ENCODE data around the gene IL12RB2.

DNA sequence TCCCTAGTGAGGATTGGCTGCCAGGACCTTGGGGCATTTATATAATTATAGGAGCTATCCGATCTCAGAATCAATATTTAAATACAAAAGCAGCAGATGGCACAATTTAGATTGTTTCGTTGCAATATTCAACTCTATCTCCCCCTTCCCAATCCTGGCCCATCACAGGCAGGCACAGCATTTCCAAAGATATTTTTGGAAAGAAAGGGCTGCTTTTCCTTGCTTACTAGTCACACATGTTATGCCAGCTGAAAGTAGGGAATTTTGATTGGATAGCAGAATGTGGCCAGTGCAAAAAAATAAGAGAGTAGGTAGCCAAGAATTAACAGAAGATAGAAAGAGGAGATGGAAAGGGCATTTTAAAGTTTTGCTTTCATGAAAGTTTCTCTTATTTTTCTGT is 37.9 kb downstream of the IL12RB2 start:
- TF ChIP-seq EZH2 (IDR thresholded peaks at IDR 0.05; ENCODE audit: low read length, missing control alignments): no peak
- TF ChIP-seq, protein P1, sequence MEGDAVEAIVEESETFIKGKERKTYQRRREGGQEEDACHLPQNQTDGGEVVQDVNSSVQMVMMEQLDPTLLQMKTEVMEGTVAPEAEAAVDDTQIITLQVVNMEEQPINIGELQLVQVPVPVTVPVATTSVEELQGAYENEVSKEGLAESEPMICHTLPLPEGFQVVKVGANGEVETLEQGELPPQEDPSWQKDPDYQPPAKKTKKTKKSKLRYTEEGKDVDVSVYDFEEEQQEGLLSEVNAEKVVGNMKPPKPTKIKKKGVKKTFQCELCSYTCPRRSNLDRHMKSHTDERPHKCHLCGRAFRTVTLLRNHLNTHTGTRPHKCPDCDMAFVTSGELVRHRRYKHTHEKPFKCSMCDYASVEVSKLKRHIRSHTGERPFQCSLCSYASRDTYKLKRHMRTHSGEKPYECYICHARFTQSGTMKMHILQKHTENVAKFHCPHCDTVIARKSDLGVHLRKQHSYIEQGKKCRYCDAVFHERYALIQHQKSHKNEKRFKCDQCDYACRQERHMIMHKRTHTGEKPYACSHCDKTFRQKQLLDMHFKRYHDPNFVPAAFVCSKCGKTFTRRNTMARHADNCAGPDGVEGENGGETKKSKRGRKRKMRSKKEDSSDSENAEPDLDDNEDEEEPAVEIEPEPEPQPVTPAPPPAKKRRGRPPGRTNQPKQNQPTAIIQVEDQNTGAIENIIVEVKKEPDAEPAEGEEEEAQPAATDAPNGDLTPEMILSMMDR (conservative IDR thresholded peaks at IDR 0.05 in 1 of 2, IDR thresholded peaks at IDR 0.05 in 1 of 2; ENCODE audit: low read depth in 1 of 2, low read length in 2 of 2): no peak
